Measurements from ENCODE around the gene LST1.
"Not testable (repeated sequence)": the region's sequence is repeated elsewhere in the genome, so short reads cannot be mapped to it uniquely, and the experiment has no call there.

The LST1 gene

GRCh38 chr6:31586008-31586407 lies at the start of gene LST1:
Gene LST1 (plus strand): TSS chr6:31586277. CDS start chr6:31587300, 1,023 bp downstream.
- in situ Hi-C loops (cut with HindIII; ENCODE audit: low sequenced_read_pairs): no loop called here

- in situ Hi-C loops (cut with HindIII; ENCODE audit: low sequenced_read_pairs): no loop called here
Measured at GRCh38 chr6:31538805-31539400, 47.2 kb upstream of the LST1 start.

- in situ Hi-C loops (cut with HindIII; ENCODE audit: low sequenced_read_pairs): loop anchor here (5.0 kb wide), 2 partner anchors 42 to 77 kb away; partner anchors contain the start of genes AIF1 and LTB
Measured at GRCh38 chr6:31540640-31541039, 45.4 kb upstream of the LST1 start.

- in situ Hi-C loops (cut with HindIII; ENCODE audit: low sequenced_read_pairs): loop anchor here (5.0 kb wide), 2 partner anchors 41 to 76 kb away; partner anchors contain the start of genes AIF1 and LTB
Measured at GRCh38 chr6:31541059-31541657, 44.9 kb upstream of the LST1 start.

DNA sequence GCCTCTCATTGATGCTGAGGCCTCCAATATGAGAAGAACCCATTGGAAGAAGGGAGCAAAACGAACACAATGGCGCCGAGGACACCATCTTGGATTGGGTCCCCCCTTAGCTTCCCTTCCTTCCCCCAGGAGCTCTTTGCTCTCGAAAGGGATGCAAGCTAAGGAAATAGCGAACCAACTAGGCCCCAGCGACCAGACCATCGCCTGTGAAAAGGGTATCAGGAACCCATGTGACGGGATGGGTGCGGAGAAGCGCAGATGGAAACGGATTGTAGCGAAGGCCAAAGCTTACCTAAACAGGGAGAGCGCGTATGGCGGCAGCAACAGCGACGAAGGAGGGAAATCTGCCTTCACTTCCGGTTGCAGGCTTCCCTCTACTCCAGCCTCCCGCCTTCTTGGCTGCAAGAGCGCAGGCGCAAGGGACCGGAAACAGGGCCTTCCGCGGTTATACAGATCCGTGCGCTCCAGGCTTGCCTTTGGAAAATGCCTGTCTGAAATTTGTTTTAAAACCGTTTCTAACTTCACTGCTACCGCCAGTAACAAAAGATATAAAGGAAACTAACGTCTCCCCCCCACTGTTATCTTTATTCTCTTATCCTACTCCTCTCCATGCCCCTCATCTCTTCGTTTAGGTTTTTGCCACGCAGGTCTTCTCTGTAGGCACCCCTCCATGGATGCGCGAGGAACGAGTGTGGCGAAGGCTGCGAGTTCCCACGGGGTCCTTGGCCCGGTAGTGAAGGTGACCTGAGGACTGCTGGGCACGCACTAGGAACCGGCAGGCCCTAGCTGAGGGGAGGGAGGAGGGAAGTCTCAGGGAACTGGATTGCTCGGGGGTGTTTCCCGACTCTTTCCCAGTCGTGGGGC lies 44.2 kb upstream of the LST1 start, which contains the start of gene DDX39B:
DDX39B (minus strand) TSS at position 346 of the 864 bp plus-strand sequence. CDS start 1,471 bp downstream, outside the sequence.
- in situ Hi-C loops (cut with HindIII; ENCODE audit: low sequenced_read_pairs): loop anchor here (5.0 kb wide), 2 partner anchors 40 to 75 kb away; partner anchors contain the start of genes AIF1 and LTB

DNA sequence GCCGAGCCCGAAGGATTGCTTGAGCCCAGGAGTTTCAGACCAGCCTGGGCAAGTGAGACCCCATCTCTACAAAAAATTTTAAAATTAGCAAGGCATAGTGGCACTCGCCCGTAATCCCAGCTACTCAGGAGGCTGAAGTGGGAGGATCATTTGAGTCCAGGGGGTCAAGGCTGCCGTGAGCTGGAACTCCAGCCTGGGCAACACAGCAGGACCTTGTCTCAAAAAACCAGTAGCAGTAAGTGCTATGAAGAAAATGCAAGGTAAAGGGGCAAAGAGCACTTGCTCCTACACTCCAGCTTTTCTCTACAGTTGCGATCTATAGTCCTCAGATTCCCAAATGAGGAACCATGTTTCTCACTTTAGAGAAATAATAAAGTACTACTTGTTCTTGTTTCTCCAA lies 42.4 kb upstream of the LST1 start:
- in situ Hi-C loops (cut with HindIII; ENCODE audit: low sequenced_read_pairs): loop anchor here (5.0 kb wide), 2 partner anchors 39 to 74 kb away; partner anchors contain the start of genes AIF1 and LTB

- in situ Hi-C loops (cut with HindIII; ENCODE audit: low sequenced_read_pairs): loop anchor here (5.0 kb wide), 2 partner anchors 38 to 73 kb away; partner anchors contain the start of genes AIF1 and LTB
Measured at GRCh38 chr6:31544676-31545075, 41.4 kb upstream of the LST1 start.

- in situ Hi-C loops (cut with HindIII; ENCODE audit: low sequenced_read_pairs): no loop called here
Measured at GRCh38 chr6:31545291-31545690, 40.8 kb upstream of the LST1 start.

DNA sequence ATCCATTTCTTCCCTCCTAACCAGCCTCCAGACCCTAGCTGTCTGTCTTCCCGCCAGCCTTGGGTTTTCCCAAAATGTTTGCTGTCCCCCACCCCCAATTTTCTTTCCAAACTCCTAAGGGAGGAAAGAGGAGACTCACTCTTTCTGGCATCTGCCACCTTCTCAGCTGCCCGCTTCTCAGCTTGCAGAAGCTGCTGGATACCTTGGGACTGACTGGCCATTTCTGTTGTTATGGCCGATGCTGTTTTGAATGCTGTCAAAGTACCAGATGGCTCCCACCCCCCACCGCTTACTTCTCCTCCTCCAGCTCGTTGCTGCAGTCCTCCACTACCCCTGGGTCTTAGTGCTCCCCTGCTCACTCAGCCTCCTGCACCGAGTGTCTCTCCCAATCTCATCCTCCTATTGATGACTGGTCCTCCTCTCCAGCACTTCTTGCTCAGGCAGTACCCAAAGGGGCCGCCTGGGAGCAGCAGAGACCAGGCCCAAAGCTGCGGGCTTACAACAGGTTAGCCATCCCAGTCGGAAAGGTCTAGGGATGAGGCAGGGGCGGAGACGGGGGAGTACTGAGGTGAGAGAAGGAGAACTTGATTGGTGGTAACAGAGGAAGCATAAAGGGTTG lies 39.6 kb upstream of the LST1 start, which contains the start of gene ATP6V1G2:
ATP6V1G2 (minus strand) TSS at position 270 of the 619 bp plus-strand sequence; CDS start at position 221, 49 bp downstream.
- in situ Hi-C loops (cut with HindIII; ENCODE audit: low sequenced_read_pairs): no loop called here

DNA sequence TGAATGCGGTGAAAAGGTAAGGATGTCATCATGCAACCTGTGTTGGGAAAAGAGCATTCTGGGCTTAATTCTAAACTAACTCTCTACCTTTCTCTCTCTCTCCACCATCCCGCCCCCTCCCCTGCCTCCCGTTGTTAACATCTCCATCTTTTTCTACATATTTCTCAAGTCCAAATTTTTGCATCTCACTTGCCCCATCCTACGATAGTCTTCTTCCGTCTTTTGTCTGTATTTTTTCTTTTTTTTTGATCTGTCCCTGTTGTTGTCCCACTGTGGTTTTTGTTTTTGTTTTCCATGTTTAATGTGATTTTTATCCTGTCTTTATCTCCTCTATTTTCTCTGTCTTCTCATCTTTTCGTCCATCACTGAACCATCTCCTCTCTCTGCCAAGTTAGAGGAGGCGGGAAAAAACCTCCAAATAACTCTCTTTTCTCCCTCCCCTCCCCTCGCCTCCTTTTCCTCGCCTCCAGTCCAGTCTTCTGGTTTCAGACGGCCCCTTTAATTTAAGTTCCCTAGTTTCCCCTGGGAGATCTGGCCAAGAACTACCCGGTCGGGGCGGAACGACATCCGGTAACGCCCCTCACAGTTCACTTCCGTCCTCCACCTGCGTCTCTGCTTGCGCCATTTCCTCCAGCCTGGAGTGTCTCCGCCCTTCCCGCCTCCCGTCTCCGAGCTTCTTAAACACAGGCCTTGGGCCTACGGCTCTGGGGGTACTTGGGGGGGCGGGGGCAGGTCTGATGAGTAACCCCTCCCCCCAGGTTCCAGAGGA lies 38.9 kb upstream of the LST1 start, which contains the start of gene NFKBIL1:
NFKBIL1 (plus strand) TSS at position 651 of the 769 bp plus-strand sequence; CDS start at position 738, 87 bp downstream.
- in situ Hi-C loops (cut with HindIII; ENCODE audit: low sequenced_read_pairs): no loop called here

DNA sequence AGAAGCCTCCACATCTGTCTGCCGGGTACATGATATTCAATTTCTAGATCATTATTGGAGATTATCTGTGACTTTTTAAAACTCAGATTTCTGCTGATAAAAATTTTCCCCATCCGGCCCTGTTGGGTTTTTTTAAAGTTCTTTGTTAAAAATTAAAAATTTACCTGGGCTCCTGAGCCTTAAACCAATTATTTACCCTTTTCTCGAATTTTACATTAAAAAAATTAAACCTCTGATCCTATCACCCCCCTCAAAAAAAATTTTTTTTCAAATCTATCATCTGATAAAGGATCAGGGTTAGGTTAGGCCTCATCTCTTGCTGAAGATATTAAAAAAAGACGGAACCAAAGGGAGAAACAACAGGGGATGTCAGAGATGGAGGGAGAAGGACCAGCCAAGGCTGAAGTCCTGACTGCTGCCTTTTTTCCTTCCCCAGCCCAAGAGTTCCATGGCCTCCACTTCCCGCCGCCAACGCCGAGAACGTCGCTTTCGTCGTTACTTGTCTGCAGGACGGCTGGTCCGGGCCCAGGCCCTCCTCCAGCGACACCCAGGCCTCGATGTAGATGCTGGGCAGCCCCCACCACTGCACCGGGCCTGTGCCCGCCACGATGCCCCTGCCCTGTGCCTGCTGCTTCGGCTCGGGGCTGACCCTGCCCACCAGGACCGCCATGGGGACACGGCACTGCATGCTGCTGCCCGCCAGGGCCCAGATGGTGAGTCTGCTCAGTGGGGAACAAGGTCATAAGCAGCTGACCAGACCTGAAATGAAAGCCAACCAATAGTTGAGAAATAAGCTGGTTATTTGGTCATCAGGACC lies 38.1 kb upstream of the LST1 start:
- in situ Hi-C loops (cut with HindIII; ENCODE audit: low sequenced_read_pairs): no loop called here

DNA sequence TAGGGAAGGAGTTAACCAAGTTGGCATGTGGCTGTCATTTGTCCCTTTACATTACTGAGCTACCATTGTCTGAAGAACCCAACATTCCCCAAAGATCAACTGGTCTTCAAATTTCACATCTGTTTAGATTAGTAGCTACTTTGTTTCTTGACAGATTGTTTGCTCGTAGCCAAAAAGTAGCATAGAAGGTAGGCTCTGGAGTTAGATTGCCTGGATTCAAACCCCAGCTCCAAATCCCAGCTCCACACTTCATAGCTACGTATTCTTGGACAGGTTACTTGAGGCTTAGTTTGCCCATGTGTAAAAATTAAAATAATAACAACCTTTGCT lies 37.6 kb upstream of the LST1 start:
- in situ Hi-C loops (cut with HindIII; ENCODE audit: low sequenced_read_pairs): no loop called here

GRCh38 chr6:31551371-31551770 lies 34.7 kb upstream of the LST1 start:
- in situ Hi-C loops (cut with HindIII; ENCODE audit: low sequenced_read_pairs): not testable (repeated sequence)

GRCh38 chr6:31556307-31556706 lies 29.8 kb upstream of the LST1 start:
- in situ Hi-C loops (cut with HindIII; ENCODE audit: low sequenced_read_pairs): no loop called here

GRCh38 chr6:31557443-31558317 lies 28.4 kb upstream of the LST1 start:
- in situ Hi-C loops (cut with HindIII; ENCODE audit: low sequenced_read_pairs): no loop called here

- in situ Hi-C loops (cut with HindIII; ENCODE audit: low sequenced_read_pairs): no loop called here
Measured at GRCh38 chr6:31558318-31558625, 27.8 kb upstream of the LST1 start.

GRCh38 chr6:31558631-31559500 lies 27.2 kb upstream of the LST1 start:
- in situ Hi-C loops (cut with HindIII; ENCODE audit: low sequenced_read_pairs): no loop called here
